Adrenal gland (tissue), 12 donors: ENCODE data around the gene KIF26B. TPM values are rescaled to one million over a fixed set of nuclear protein-coding genes. Genes with fewer than 3 reads are reported as not detected.

Experiments
- DNase-seq, 7 donors: peaks; one replicate each; pipeline ENCODE4 v3.0.0-alpha.2; 2019 to 2020
- H3K27ac ChIP-seq, 5 donors: fragments of 200-600 bp; sonication (generic) in 4 of 5; 1 replicate in 3 of 5; 2 replicates in 2 of 5; pipeline versions ENCODE4 v1.5.1 to v1.8.0; 2016 to 2020; ENCODE audit warnings: mild to moderate bottlenecking in 1 of 5
- H3K27me3 ChIP-seq: fragments of 200-600 bp; 2 replicates; pipeline ENCODE4 v1.8.0; 2021
- H3K36me3 ChIP-seq, 2 donors: fragments of 200-600 bp; replicated peaks in 1 of 2; 1 replicate in 1 of 2; 2 replicates in 1 of 2; pipeline versions ENCODE4 v1.5.1 to v1.8.0; 2018 to 2022
- H3K4me1 ChIP-seq, 2 donors: fragments of 200-600 bp; replicated peaks in 1 of 2; 1 replicate in 1 of 2; 2 replicates in 1 of 2; pipeline versions ENCODE4 v1.5.1 to v1.8.0; 2018 to 2021
- H3K4me3 ChIP-seq, 4 donors: fragments of 200-600 bp; sonication (generic) in 3 of 4; one replicate each; pipeline ENCODE4 v1.5.1; 2016 to 2018
- H3K9me3 ChIP-seq, 3 donors: fragments of 200-600 bp; sonication (generic) in 1 of 3; replicated peaks in 1 of 3; 1 replicate in 2 of 3; 2 replicates in 1 of 3; pipeline versions ENCODE4 v1.5.1 to v1.8.0; 2016 to 2021
- POLR2A ChIP-seq, 2 donors: fragments of 450-650 bp; IDR thresholded peaks; one replicate each; pipeline ENCODE4 v1.6.1; 2017; ENCODE audit warnings: antibody characterized with exemption in 2 of 2, mild to moderate bottlenecking in 2 of 2, moderate library complexity in 1 of 2
- WGBS, 4 donors: extraction: QIAGEN DNeasy Blood & Tissue Kit in 2 of 4; methylation state at CpG; one replicate each; pipeline versions ENCODE4 v1.1.5 to v1.1.7; 2013 to 2017; 5-methylcytosine and 5-hydroxymethylcytosine counted together
- intact Hi-C, 2 donors: fragments of 100-400 bp; cut with DNase I; formaldehyde crosslinking; loops; one replicate each; pipeline versions ENCODE4 v1.14.1 to v1.15.0; 2022 to 2023
- polyA plus RNA-seq, 3 donors: library from polyadenylated mRNA; stranded (reverse); fragments of 200-250 nt in 2 of 3; fragments of 350-450 nt in 1 of 3; fragmentation: Illumina TruSeq in 1 of 3; extraction: RNeasy Lipid Tissue Mini Kit (QIAGEN cat#74804) in 1 of 3; gene quantifications; one replicate each; pipeline ENCODE4 v1.2.3, GENCODE V29; 2013 to 2014
- total RNA-seq, 9 donors: library from RNA; depleted of rRNA in 4 of 9; stranded (reverse); fragments of >200 nt in 4 of 9; fragments of 120-200 nt in 1 of 9; fragmentation: NEBNext Ultra II Directional in 1 of 9; extraction: Animal tissue kit (Norgen Biotek cat#: 25700) in 1 of 9; gene quantifications; one replicate each; pipeline versions ENCODE4 v1.1.0 to v1.2.4, GENCODE V29; 2013 to 2023
- TF ChIP-seq, protein P1 (sequence below), 6 experiments: fragments of 450-650 bp in 4 of 6; fragments of 200-600 bp in 2 of 6; sonication (generic) in 1 of 6; IDR thresholded peaks; 1 replicate in 5 of 6; 2 replicates in 1 of 6; pipeline versions ENCODE4 v1.5.1 to v1.8.0; 2016 to 2021; ENCODE audit warnings: antibody characterized with exemption in 6 of 6, mild to moderate bottlenecking in 2 of 6, moderate library complexity in 1 of 6
- donor health status: healthy with polysubstance abuse.
- donor health status: Bipolar disorder and iron deficiency.
- donor health status: DM: yes; HTN: yes; CAD: no.
- donor health status: DM: no; HTN: no; CAD: no.
- donor health status: DM: no; HTN: no; CAD: no.
- donor health status: DM: yes; HTN: yes; CAD: no.

The KIF26B gene
- total and polyA plus RNA-seq, 12 donors: 0.20 to 4.6 (median 2.6) TPM

DNA sequence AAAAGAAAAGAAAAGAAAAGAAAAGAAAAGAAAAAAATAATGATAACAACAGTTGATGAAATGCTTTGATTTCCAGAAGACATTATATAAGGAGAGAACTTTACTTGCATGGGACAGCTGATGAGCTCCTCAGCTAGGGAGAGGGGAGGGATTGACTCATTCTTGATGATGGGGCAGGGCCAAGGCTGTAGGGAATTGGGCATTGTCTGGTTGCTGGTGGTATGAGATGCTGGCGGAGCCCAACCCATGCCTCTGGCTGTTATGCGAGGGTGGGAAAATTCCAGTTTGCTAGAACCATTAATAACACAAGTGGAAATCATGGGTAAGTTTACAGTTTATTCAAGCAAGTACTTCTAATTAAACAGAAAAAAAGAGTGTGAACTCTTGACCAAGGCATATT is 36.0 kb upstream of the KIF26B start:
- Histone ChIP-seq H3K4me3 (no peak overlapping the region), H3K4me1 (no peaks in the 10 kb centered on the region), H3K27me3 (no peaks in the 10 kb centered on the region), H3K9me3 (no peaks in the 10 kb centered on the region), H3K36me3 (no peaks in the 10 kb centered on the region), H3K27ac (no peak overlapping the region)
- DNase-seq: no peak
- TF ChIP-seq, protein P1, sequence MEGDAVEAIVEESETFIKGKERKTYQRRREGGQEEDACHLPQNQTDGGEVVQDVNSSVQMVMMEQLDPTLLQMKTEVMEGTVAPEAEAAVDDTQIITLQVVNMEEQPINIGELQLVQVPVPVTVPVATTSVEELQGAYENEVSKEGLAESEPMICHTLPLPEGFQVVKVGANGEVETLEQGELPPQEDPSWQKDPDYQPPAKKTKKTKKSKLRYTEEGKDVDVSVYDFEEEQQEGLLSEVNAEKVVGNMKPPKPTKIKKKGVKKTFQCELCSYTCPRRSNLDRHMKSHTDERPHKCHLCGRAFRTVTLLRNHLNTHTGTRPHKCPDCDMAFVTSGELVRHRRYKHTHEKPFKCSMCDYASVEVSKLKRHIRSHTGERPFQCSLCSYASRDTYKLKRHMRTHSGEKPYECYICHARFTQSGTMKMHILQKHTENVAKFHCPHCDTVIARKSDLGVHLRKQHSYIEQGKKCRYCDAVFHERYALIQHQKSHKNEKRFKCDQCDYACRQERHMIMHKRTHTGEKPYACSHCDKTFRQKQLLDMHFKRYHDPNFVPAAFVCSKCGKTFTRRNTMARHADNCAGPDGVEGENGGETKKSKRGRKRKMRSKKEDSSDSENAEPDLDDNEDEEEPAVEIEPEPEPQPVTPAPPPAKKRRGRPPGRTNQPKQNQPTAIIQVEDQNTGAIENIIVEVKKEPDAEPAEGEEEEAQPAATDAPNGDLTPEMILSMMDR (IDR thresholded peaks at IDR 0.05): no peak
- no peak for TF ChIP-seq POLR2A (IDR thresholded peaks at IDR 0.05)
- intact Hi-C loops: no loop called here
- WGBS, 4 donors: 98 to 100% (median 100%) methylated on average over 2 of the region's 2 CpGs

DNA sequence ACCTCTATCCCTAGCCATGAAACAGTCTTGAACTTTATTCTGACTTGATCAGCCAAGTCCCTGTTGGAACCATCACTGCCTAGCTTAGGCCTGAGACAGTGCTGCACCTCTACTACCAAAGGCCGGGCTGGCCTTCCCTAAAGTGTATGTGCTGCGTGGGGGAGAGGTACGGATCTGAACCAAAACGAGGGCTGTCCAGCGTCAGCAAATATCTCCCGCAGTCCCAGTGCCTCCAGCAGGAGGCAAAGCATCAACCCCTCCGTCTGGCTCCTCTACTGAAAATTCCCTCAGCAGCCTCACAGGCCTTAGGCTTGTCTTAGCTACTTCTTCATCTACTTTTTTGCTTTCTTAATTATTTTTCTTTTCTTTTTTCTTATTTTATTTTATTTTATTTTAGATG is 33.3 kb upstream of the KIF26B start:
- no peaks in the 10 kb centered on the region for H3K36me3 ChIP-seq
- no peak for TF ChIP-seq POLR2A (IDR thresholded peaks at IDR 0.05)
- TF ChIP-seq, protein P1 (IDR thresholded peaks at IDR 0.05): no peak

DNA sequence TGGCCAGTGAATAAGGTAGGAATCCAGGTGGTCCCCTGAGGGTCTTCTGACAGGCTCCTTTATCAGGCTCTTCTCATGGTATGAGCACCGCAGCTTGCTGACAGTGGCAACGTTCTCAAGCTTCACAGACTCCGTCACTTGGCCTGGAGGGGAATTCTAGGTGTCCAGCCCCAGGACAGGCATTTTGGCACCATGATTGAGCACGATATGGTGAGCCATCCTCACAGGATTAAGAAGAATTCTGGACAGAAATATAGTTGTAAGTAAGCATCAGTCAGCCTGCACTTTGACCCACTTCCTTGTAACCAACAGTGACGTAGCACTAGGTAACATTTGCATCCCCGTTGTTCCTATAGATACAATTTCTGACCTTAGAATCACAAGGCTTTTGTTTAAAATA is 30.5 kb upstream of the KIF26B start:
- H3K9me3 ChIP-seq: no peaks in the 10 kb centered on the region
- no peak overlapping the region for H3K4me3 ChIP-seq
- no peak for DNase-seq
- WGBS, 4 donors: 91 to 96% (median 93%) methylated on average over 4 to 6 of the region's 6 CpGs
- H3K27ac ChIP-seq: no peak overlapping the region
- no peaks in the 10 kb centered on the region for H3K27me3 ChIP-seq
- no peaks in the 10 kb centered on the region for H3K4me1 ChIP-seq
- TF ChIP-seq POLR2A (IDR thresholded peaks at IDR 0.05): no peak
- TF ChIP-seq, protein P1 (IDR thresholded peaks at IDR 0.05): no peak
- intact Hi-C loops: no loop called here
- H3K36me3 ChIP-seq: no peaks in the 10 kb centered on the region

More for the DNA sequence above, 33.3 kb upstream of the KIF26B start:
- WGBS, 4 donors: 87 to 93% (median 91%) methylated on average over 7 of the region's 7 CpGs
- DNase-seq: no peak
- H3K27ac ChIP-seq: no peak overlapping the region
- H3K4me1 ChIP-seq: no peaks in the 10 kb centered on the region
- no peaks in the 10 kb centered on the region for H3K9me3 ChIP-seq
- intact Hi-C loops: no loop called here
- H3K4me3 ChIP-seq: no peak overlapping the region
- no peaks in the 10 kb centered on the region for H3K27me3 ChIP-seq

DNA sequence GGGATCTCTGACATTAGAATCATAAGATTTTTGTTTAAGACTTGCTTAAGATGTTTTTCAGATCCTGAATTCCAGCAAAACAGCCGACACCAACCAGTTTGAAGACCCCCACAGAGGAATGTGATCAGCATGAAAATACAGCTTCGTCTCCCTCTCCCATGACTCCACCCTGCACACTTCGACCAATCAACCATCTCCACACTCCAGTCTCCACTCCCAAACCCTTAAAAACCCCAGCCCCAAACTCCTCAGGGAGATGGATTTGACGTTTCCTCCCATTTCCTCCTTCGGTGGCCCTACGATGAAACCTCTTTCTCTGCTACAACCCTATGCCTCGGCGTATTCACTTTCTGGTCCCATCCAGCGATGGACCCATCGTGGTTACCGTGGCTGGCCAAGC is 30.1 kb upstream of the KIF26B start:
- Histone ChIP-seq H3K36me3 (no peaks in the 10 kb centered on the region), H3K4me3 (no peak overlapping the region), H3K27me3 (no peaks in the 10 kb centered on the region), H3K27ac (no peak overlapping the region), H3K9me3 (no peaks in the 10 kb centered on the region), H3K4me1 (no peaks in the 10 kb centered on the region)
- no peak for DNase-seq
- intact Hi-C loops: no loop called here
- WGBS, 4 donors: 89 to 94% (median 92%) methylated on average over 11 of the region's 11 CpGs
- TF ChIP-seq POLR2A (IDR thresholded peaks at IDR 0.05): no peak
- TF ChIP-seq, protein P1 (IDR thresholded peaks at IDR 0.05): no peak
